Measurements from ENCODE around the gene HKDC1.

GRCh38 chr10:69281507-69282413, 61.6 kb downstream of the HKDC1 start:
- TF ChIP-seq CTCF (conservative IDR thresholded peaks at IDR 0.05; ENCODE audit: low read length) (no peak), EZH2phosphoT487 (IDR thresholded peaks at IDR 0.05; ENCODE audit: borderline replicate concordance) (no peak)
